K562 (cell line): Measurements from ENCODE around the gene COQ4. TPM values are rescaled to one million over a fixed set of nuclear protein-coding genes. Genes with fewer than 3 reads are reported as not detected.

ENCODE experiments used
- ATAC-seq: fragments of 200-7000 bp; cut with Tn5 transposase; 3 replicates; pipeline ENCODE4 v1.9.1; 2020; ENCODE audit warnings: moderate library complexity
- BruUV-seq: library from RNA; stranded (reverse); fragments of 400-500 nt; replicated peaks from 2 replicates; lab custom pipeline; 2021; lab: Mats Ljungman, UMichigan
- CTCF ChIA-PET: fragments of 300-600 bp; formaldehyde crosslinking; extraction: SDS; loops from one replicate; lab custom pipeline; 2021; ENCODE audit warnings: low intra/inter-chr PET ratio; lab: Yijun Ruan, JAX
- POLR2A ChIA-PET: fragments of 300-600, 350-650 bp; sonication (Branson Sonifier 250); formaldehyde crosslinking; extraction: SDS; loops from one replicate; lab custom pipeline; 2021; ENCODE audit warnings: antibody characterized with exemption, inconsistent platforms; lab: Yijun Ruan, JAX
- DNase-seq, 4 experiments: peaks; one replicate each; pipeline versions ENCODE4 v3.0.0 to v3.0.0-alpha.2; 2011 to 2018; ENCODE audit warnings: low spot score in 3 of 4, mixed read lengths in 3 of 4; ENCODE audit errors: extremely low read depth in 1 of 4
- FAIRE-seq: peaks from 2 replicates; lab custom pipeline; 2011; peaks lifted over from hg19 to GRCh38; lab: Jason Lieb, UNC
- H2AFZ ChIP-seq: 2 replicates; pipeline ENCODE4 v1.6.0; 2011; ENCODE audit warnings: low read depth, low read length, control low read depth, inconsistent platforms
- H3K27ac ChIP-seq: fragments of 200-600 bp; 3 replicates; pipeline ENCODE4 v1.8.0; 2011; ENCODE audit warnings: low read depth, mild to moderate bottlenecking, control low read depth, inconsistent platforms, low read length, moderate library complexity, mixed read lengths; ENCODE audit errors: extremely low read depth
- H3K27me3 ChIP-seq, 2 experiments: fragments of 300-600 bp in 1 of 2; 2 replicates in 1 of 2; 3 replicates in 1 of 2; pipeline versions ENCODE4 v1.6.0 to v1.8.0; 2011; ENCODE audit warnings: inconsistent platforms in 2 of 2, low read length in 2 of 2, mild to moderate bottlenecking in 1 of 2, mixed read lengths in 1 of 2, moderate library complexity in 1 of 2; ENCODE audit not compliant: control insufficient read depth in 2 of 2, insufficient read depth in 2 of 2
- H3K36me3 ChIP-seq: fragments of 300-600 bp; 3 replicates; pipeline ENCODE4 v1.8.0; 2011; ENCODE audit warnings: mild to moderate bottlenecking, low read length, inconsistent platforms; ENCODE audit not compliant: control insufficient read depth, insufficient read depth
- H3K4me1 ChIP-seq, 2 experiments: fragments of 200-600 bp in 1 of 2; replicated peaks in 1 of 2; 2 replicates in 1 of 2; 3 replicates in 1 of 2; pipeline versions ENCODE4 v1.5.1 to v1.8.0; 2011; ENCODE audit warnings: inconsistent platforms in 2 of 2, low read length in 2 of 2, mild to moderate bottlenecking in 1 of 2, mixed read lengths in 1 of 2, moderate library complexity in 1 of 2; ENCODE audit not compliant: control insufficient read depth in 2 of 2, insufficient read depth in 2 of 2
- H3K4me2 ChIP-seq: 2 replicates; pipeline ENCODE4 v1.6.1; 2011; ENCODE audit warnings: low read length, control low read depth, inconsistent platforms, mixed read lengths; ENCODE audit not compliant: insufficient read depth
- H3K4me3 ChIP-seq: fragments of 200-600 bp; sonication (generic), shearing (Covaris generic); 2 replicates; pipeline ENCODE4 v1.5.1; 2016; ENCODE audit warnings: control low read depth, inconsistent platforms
- H3K79me2 ChIP-seq: fragments of 200-600 bp; 3 replicates; pipeline ENCODE4 v1.8.0; 2011; ENCODE audit warnings: low read length, inconsistent platforms; ENCODE audit not compliant: control insufficient read depth, insufficient read depth
- H3K9ac ChIP-seq, 2 experiments: 2 replicates each; pipeline versions ENCODE4 v1.6.0 to v1.6.1; 2011; ENCODE audit warnings: low read depth in 2 of 2, low read length in 2 of 2, control low read depth in 1 of 2, inconsistent platforms in 1 of 2, mild to moderate bottlenecking in 1 of 2, mixed read lengths in 1 of 2; ENCODE audit not compliant: insufficient read depth in 1 of 2
- H3K9me1 ChIP-seq: one replicate; pipeline ENCODE4 v1.6.0; 2011; ENCODE audit warnings: inconsistent platforms, mild to moderate bottlenecking, low read length, moderate library complexity; ENCODE audit not compliant: control insufficient read depth, insufficient read depth
- H3K9me3 ChIP-seq: replicated peaks from 2 replicates; pipeline ENCODE4 v1.5.1; 2011; ENCODE audit warnings: low read depth, low read length, inconsistent platforms; ENCODE audit not compliant: control insufficient read depth, insufficient read depth
- H4K20me1 ChIP-seq: replicated peaks from 2 replicates; pipeline ENCODE4 v1.6.1; 2011; ENCODE audit warnings: low read length, inconsistent platforms, mixed read lengths; ENCODE audit not compliant: control insufficient read depth, insufficient read depth
- BCL6 ChIP-seq: fragments of 250-450 bp; sonication (Bioruptor Pico); IDR thresholded peaks from 2 replicates; pipeline ENCODE4 v1.4.0; 2020
- EGR1 ChIP-seq: fragments of 450-650 bp; conservative IDR thresholded peaks from 2 replicates; pipeline ENCODE4 v1.6.1; 2017; ENCODE audit warnings: mild to moderate bottlenecking
- RERE ChIP-seq: sonication (generic); formaldehyde crosslinking; IDR thresholded peaks from 2 replicates; pipeline ENCODE4 v1.8.0; 2023; ENCODE audit warnings: missing genetic modification reagents, mild to moderate bottlenecking, borderline replicate concordance
- RFX1 ChIP-seq: fragments of 450-650 bp; IDR thresholded peaks from 2 replicates; pipeline ENCODE4 v1.6.1; 2016; ENCODE audit warnings: mild to moderate bottlenecking, moderate library complexity
- WGBS: fragments of 100-300 bp; shearing (Covaris generic); methylation state at CpG from one replicate; pipeline ENCODE4 v1.1.6; 2016; ENCODE audit warnings: low coverage, mixed read lengths; ENCODE audit not compliant: insufficient coverage; ENCODE audit errors: missing lambda C conversion rate; 5-methylcytosine and 5-hydroxymethylcytosine counted together
- in situ Hi-C: fragments of 300-500 bp; cut with MboI; formaldehyde crosslinking; loops from 4 replicates; pipeline ENCODE4 v1.15.0; 2018; ENCODE audit warnings: inconsistent platforms, mixed read lengths
- intact Hi-C: fragments of 100-400 bp; cut with micrococcal nuclease; formaldehyde crosslinking; loops from 2 replicates; pipeline ENCODE4 v1.14.2; 2022
- polyA plus RNA-seq, 8 experiments: library from polyadenylated mRNA; depleted of rRNA in 4 of 8; stranded (reverse) in 5 of 8; unstranded in 3 of 8; fragments of >200 nt; fragmentation: Nextera tagmentation in 2 of 8; fragmentation: Illumina TruSeq in 1 of 8; extraction: Ambion mirVana in 2 of 8; extraction: Trizol in 1 of 8; gene quantifications; 2 replicates each; pipeline versions ENCODE4 v1.2.1 to v1.2.3, GENCODE V29; 2011 to 2014; ENCODE audit warnings: inconsistent platforms in 1 of 8, missing spikeins in 1 of 8
- total RNA-seq, 7 experiments: library from RNA; depleted of rRNA in 6 of 7; stranded (reverse); fragments of >200 nt in 6 of 7; fragmentation: Illumina TruSeq in 2 of 7; extraction: Trizol in 2 of 7; gene quantifications; 2 replicates each; pipeline versions ENCODE4 v1.2.1 to v1.2.3, GENCODE V29; 2011 to 2021; ENCODE audit warnings: low replicate concordance in 1 of 7

COQ4 gene
- total and polyA plus RNA-seq, 9 of the 15 experiments (the other 6 are each of a cell fraction or from before 2014, with no cell fraction given), result 9.1 to 135 (median 67.2) TPM

- TF ChIP-seq RERE (CRISPR knock-in tag) (no peak), RFX1 (no peak)
Observed at GRCh38 chr9:128360826-128361225, 38.2 kb downstream of the COQ4 start (continued).

- Histone ChIP-seq H3K9me3 (no peaks in the 10 kb centered on the region), H3K27ac (no peak overlapping the region), H2AFZ (peak overlapping the region; percentile 84), H3K4me1 (peaks cover 15 to 48% of the 10 kb centered on the region in 2 experiments; a peak in 4 of 5 replicates), H3K27me3 (no peaks in the 10 kb centered on the region), H4K20me1 (no peaks in the 10 kb centered on the region), H3K36me3 (peaks cover 8% of the 10 kb centered on the region; the same call in 1 of the 3 replicates), H3K4me2 (peak overlapping the region; percentile 61), H3K4me3 (no peak overlapping the region), H3K9ac (peak overlapping the region in 1 of 2 experiments; percentile 59; a peak in 3 of 4 replicates), H3K9me1 (no peaks in the 10 kb centered on the region), H3K79me2 (no peaks in the 10 kb centered on the region)
- ATAC-seq (no peak), FAIRE-seq (no peak), DNase-seq (no peak)
- 47% methylated on average over 13 of the region's 14 CpGs for WGBS
- no TSS peak for BruUV-seq
- CTCF ChIA-PET, result interaction anchor here (0.7 to 4.6 kb wide), 5 partner anchors 49 to 249 kb away, joined by 3 to 37 read pairs (median 5); no protein-coding TSS in a partner anchor
- POLR2A ChIA-PET, result interaction anchor here (0.5 to 2.8 kb wide), 6 partner anchors 9 to 84 kb away, joined by 3 to 11 read pairs (median 3); partner anchors contain the start of gene URM1
- TF ChIP-seq BCL6 (CRISPR knock-in tag), result no peak
- TF ChIP-seq EGR1, result 0 out of 2 replicates have a peak, but pooled peaks have one; percentile 19
- in situ Hi-C loops, result loop anchor here (25.0 kb wide), 1 partner anchor 599 kb away; no protein-coding TSS in a partner anchor
- intact Hi-C loops, result loop anchor here (10.0 kb wide), 1 partner anchor 193 kb away; the partner anchor contains the start of gene SPTAN1
Observed at GRCh38 chr9:128361296-128361985, 38.8 kb downstream of the COQ4 start.
